Mesenchymal stem cell (in vitro differentiated cells and primary cell): ENCODE data around the gene LGALS12.

Experiments used
- DNase-seq: peaks from one replicate; pipeline ENCODE4 v3.0.0-alpha.2; 2013
- H2AFZ ChIP-seq: one replicate; pipeline ENCODE4 v1.6.1; 2013; ENCODE audit warnings: low read depth, mild to moderate bottlenecking, control low read depth, inconsistent platforms, low read length, moderate library complexity
- H2AK5ac ChIP-seq: 2 replicates; pipeline ENCODE4 v1.6.1; 2013; ENCODE audit warnings: low read length, moderate library complexity, mild to moderate bottlenecking, inconsistent platforms; ENCODE audit not compliant: severe bottlenecking
- H2BK120ac ChIP-seq: one replicate; pipeline ENCODE4 v1.6.1; 2013; ENCODE audit warnings: low read depth, mild to moderate bottlenecking, inconsistent platforms, low read length, moderate library complexity
- H2BK12ac ChIP-seq, 2 experiments: one replicate each; pipeline ENCODE4 v1.6.1; 2013; ENCODE audit warnings: inconsistent platforms in 2 of 2, low read length in 2 of 2, mild to moderate bottlenecking in 2 of 2, moderate library complexity in 2 of 2, control low read depth in 1 of 2
- H2BK15ac ChIP-seq: one replicate; pipeline ENCODE4 v1.6.1; 2013; ENCODE audit warnings: mild to moderate bottlenecking, low read depth, inconsistent platforms; ENCODE audit not compliant: poor library complexity, severe bottlenecking
- H2BK5ac ChIP-seq: 2 replicates; pipeline ENCODE4 v1.6.1; 2013; ENCODE audit warnings: low read depth, mild to moderate bottlenecking, low read length, control low read depth, inconsistent platforms; ENCODE audit not compliant: poor library complexity, severe bottlenecking
- H3K14ac ChIP-seq, 2 experiments: one replicate each; pipeline ENCODE4 v1.6.1; 2013; ENCODE audit warnings: inconsistent platforms in 2 of 2, low read length in 2 of 2, control low read depth in 1 of 2, mild to moderate bottlenecking in 1 of 2, moderate library complexity in 1 of 2
- H3K18ac ChIP-seq, 2 experiments: one replicate each; pipeline ENCODE4 v1.6.1; 2013; ENCODE audit warnings: inconsistent platforms in 2 of 2, low read length in 2 of 2, control low read depth in 1 of 2, low read depth in 1 of 2, mild to moderate bottlenecking in 1 of 2
- H3K23ac ChIP-seq, 2 experiments: one replicate each; pipeline ENCODE4 v1.6.1; 2013; ENCODE audit warnings: inconsistent platforms in 2 of 2, low read length in 2 of 2, mild to moderate bottlenecking in 2 of 2, moderate library complexity in 2 of 2, control low read depth in 1 of 2
- H3K27ac ChIP-seq: 2 replicates; pipeline ENCODE4 v1.5.1; 2013; ENCODE audit warnings: mild to moderate bottlenecking, moderate library complexity, low read length, control low read depth, inconsistent platforms; ENCODE audit not compliant: poor library complexity, severe bottlenecking
- H3K27me3 ChIP-seq, 2 experiments: 2 replicates each; pipeline versions ENCODE4 v1.6.1 to v1.7.0; 2013; ENCODE audit warnings: low read length in 2 of 2, mild to moderate bottlenecking in 2 of 2, moderate library complexity in 2 of 2, control low read depth in 1 of 2, inconsistent platforms in 1 of 2; ENCODE audit not compliant: control insufficient read depth in 1 of 2, insufficient read depth in 1 of 2
- H3K36me3 ChIP-seq, 2 experiments: 2 replicates each; pipeline versions ENCODE4 v1.6.1 to v1.7.0; 2013; ENCODE audit warnings: low read length in 2 of 2, control low read depth in 1 of 2, inconsistent platforms in 1 of 2, low read depth in 1 of 2, mild to moderate bottlenecking in 1 of 2; ENCODE audit not compliant: insufficient read depth in 2 of 2, control insufficient read depth in 1 of 2
- H3K4ac ChIP-seq, 2 experiments: one replicate each; pipeline ENCODE4 v1.6.1; 2013; ENCODE audit warnings: inconsistent platforms in 2 of 2, low read length in 2 of 2, mild to moderate bottlenecking in 2 of 2, moderate library complexity in 2 of 2, control low read depth in 1 of 2, low read depth in 1 of 2
- H3K4me1 ChIP-seq: 2 replicates; pipeline ENCODE4 v1.6.1; 2013; ENCODE audit warnings: low read depth, low read length, control low read depth; ENCODE audit not compliant: control insufficient read depth, insufficient read depth
- H3K4me2 ChIP-seq: 2 replicates; pipeline ENCODE4 v1.6.1; 2013; ENCODE audit warnings: low read length, mild to moderate bottlenecking, inconsistent platforms; ENCODE audit not compliant: poor library complexity, severe bottlenecking
- H3K4me3 ChIP-seq, 2 experiments: 2 replicates each; pipeline versions ENCODE4 v1.5.1 to v1.7.0; 2013; ENCODE audit warnings: low read length in 2 of 2, mild to moderate bottlenecking in 2 of 2, control low read depth in 1 of 2, low read depth in 1 of 2; ENCODE audit not compliant: insufficient read depth in 1 of 2
- H3K79me1 ChIP-seq: replicated peaks from 2 replicates; pipeline ENCODE4 v1.6.1; 2013; ENCODE audit warnings: mild to moderate bottlenecking, control low read depth, low read length, inconsistent platforms; ENCODE audit not compliant: poor library complexity, severe bottlenecking
- H3K9ac ChIP-seq: 2 replicates; pipeline ENCODE4 v1.7.0; 2013; ENCODE audit warnings: mild to moderate bottlenecking, low read length, moderate library complexity
- H3K9me3 ChIP-seq: 2 replicates; pipeline ENCODE4 v1.7.0; 2013; ENCODE audit warnings: mild to moderate bottlenecking, low read length; ENCODE audit not compliant: control insufficient read depth
- H4K8ac ChIP-seq: one replicate; pipeline ENCODE4 v1.6.1; 2013; ENCODE audit warnings: inconsistent platforms, mild to moderate bottlenecking, low read length, moderate library complexity
- H4K91ac ChIP-seq: one replicate; pipeline ENCODE4 v1.6.1; 2013; ENCODE audit warnings: mild to moderate bottlenecking, low read length, inconsistent platforms
- WGBS: methylation state at CpG from one replicate; pipeline ENCODE4 v1.1.7; 2013; ENCODE audit warnings: mixed read lengths; 5-methylcytosine and 5-hydroxymethylcytosine counted together

Gene LGALS12

GRCh38 chr11:63551889-63552266, 46.0 kb downstream of the LGALS12 start:
- Histone ChIP-seq H2BK5ac (no peak overlapping the region), H2BK15ac (no peak overlapping the region), H3K9me3 (no peaks in the 10 kb centered on the region), H3K23ac (no peak overlapping the region), H3K36me3 (no peaks in the 10 kb centered on the region), H3K4me2 (no peak overlapping the region), H3K18ac (no peak overlapping the region), H4K91ac (no peak overlapping the region), H2AFZ (no peak overlapping the region), H4K8ac (no peak overlapping the region), H3K27ac (no peak overlapping the region), H3K79me1 (no peaks in the 10 kb centered on the region), H3K4ac (no peak overlapping the region), H3K27me3 (peaks cover 0 to 11% of the 10 kb centered on the region in 2 experiments), H2BK120ac (no peak overlapping the region), H3K14ac (no peak overlapping the region), H3K4me3 (no peak overlapping the region), H3K4me1 (peaks cover 8% of the 10 kb centered on the region), H2BK12ac (no peak overlapping the region), H3K9ac (no peak overlapping the region), H2AK5ac (no peak overlapping the region)
- DNase-seq, result no peak
- WGBS, result 90% methylated on average over 6 of the region's 6 CpGs

DNA sequence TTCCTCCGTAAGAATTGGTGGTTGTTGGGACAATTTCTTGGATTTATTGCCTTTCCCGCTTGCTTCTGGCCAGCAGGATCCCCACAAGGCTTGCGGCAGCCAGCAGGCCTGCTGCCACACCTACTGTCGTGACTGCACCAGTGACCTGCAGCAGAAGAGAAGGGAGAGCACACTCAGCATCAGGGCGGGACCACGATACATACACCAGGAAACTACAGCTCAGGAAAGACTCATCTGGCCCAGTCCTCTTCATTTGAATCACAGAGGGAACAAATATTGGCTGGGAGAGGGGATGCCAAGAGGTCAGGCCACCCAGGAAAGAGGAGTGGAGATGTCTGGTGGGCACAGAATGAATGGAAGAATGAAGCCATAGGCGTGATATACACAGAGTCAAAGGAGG, 47.0 kb downstream of the LGALS12 start:
- no peak overlapping the region for H2AFZ ChIP-seq
- H3K14ac ChIP-seq, result no peak overlapping the region
- H2BK120ac ChIP-seq, result no peak overlapping the region
- no peak overlapping the region for H2BK15ac ChIP-seq
- no peaks in the 10 kb centered on the region for H3K9me3 ChIP-seq
- H2AK5ac ChIP-seq, result no peak overlapping the region
- no peaks in the 10 kb centered on the region for H3K36me3 ChIP-seq
- H3K79me1 ChIP-seq, result no peaks in the 10 kb centered on the region
- no peak overlapping the region for H3K9ac ChIP-seq
- WGBS, result 88% methylated on average over 6 of the region's 7 CpGs
- no peak overlapping the region for H3K18ac ChIP-seq
- H2BK12ac ChIP-seq, result no peak overlapping the region
- no peak overlapping the region for H4K8ac ChIP-seq
- H2BK5ac ChIP-seq, result no peak overlapping the region
- H3K23ac ChIP-seq, result no peak overlapping the region
- no peak overlapping the region for H3K4ac ChIP-seq
- peaks cover 5% of the 10 kb centered on the region for H3K4me1 ChIP-seq
- no peak overlapping the region for H3K4me3 ChIP-seq
- H3K27me3 ChIP-seq, result peaks cover 0 to 11% of the 10 kb centered on the region in 2 experiments
- DNase-seq, result no peak
- H3K4me2 ChIP-seq, result no peak overlapping the region
- no peak overlapping the region for H3K27ac ChIP-seq
- H4K91ac ChIP-seq, result no peak overlapping the region

GRCh38 chr11:63553759-63554158, 47.9 kb downstream of the LGALS12 start:
- no peak overlapping the region for H3K9ac ChIP-seq
- no peaks in the 10 kb centered on the region for H3K9me3 ChIP-seq
- no peak for DNase-seq
- no peak overlapping the region for H3K27ac ChIP-seq
- H3K4ac ChIP-seq, result no peak overlapping the region
- H4K91ac ChIP-seq, result no peak overlapping the region
- H3K14ac ChIP-seq, result no peak overlapping the region
- H3K79me1 ChIP-seq, result no peaks in the 10 kb centered on the region
- H4K8ac ChIP-seq, result no peak overlapping the region
- no peak overlapping the region for H3K23ac ChIP-seq
- H3K4me2 ChIP-seq, result no peak overlapping the region
- no peak overlapping the region for H2BK120ac ChIP-seq
- no peak overlapping the region for H2BK15ac ChIP-seq
- no peak overlapping the region for H2BK5ac ChIP-seq
- peaks cover 5% of the 10 kb centered on the region for H3K4me1 ChIP-seq
- H2AFZ ChIP-seq, result no peak overlapping the region
- no peak overlapping the region for H2AK5ac ChIP-seq
- no peaks in the 10 kb centered on the region for H3K36me3 ChIP-seq
- no peak overlapping the region for H3K4me3 ChIP-seq
- H3K27me3 ChIP-seq, result peaks cover 0 to 11% of the 10 kb centered on the region in 2 experiments
- no peak overlapping the region for H2BK12ac ChIP-seq
- WGBS, result 74% methylated on average over 8 of the region's 8 CpGs
- H3K18ac ChIP-seq, result no peak overlapping the region

GRCh38 chr11:63554877-63555223, 49.0 kb downstream of the LGALS12 start:
- H3K14ac ChIP-seq, result no peak overlapping the region
- H2BK120ac ChIP-seq, result no peak overlapping the region
- no peak overlapping the region for H2AFZ ChIP-seq
- H3K27ac ChIP-seq, result no peak overlapping the region
- peaks cover 0 to 18% of the 10 kb centered on the region in 2 experiments for H3K27me3 ChIP-seq
- H3K4me1 ChIP-seq, result peaks cover 5% of the 10 kb centered on the region
- H3K4ac ChIP-seq, result no peak overlapping the region
- no peaks in the 10 kb centered on the region for H3K79me1 ChIP-seq
- no peak overlapping the region for H3K9ac ChIP-seq
- H2BK15ac ChIP-seq, result no peak overlapping the region
- no peak overlapping the region for H2BK5ac ChIP-seq
- no peaks in the 10 kb centered on the region for H3K9me3 ChIP-seq
- H3K18ac ChIP-seq, result no peak overlapping the region
- no peak overlapping the region for H2AK5ac ChIP-seq
- no peak overlapping the region for H2BK12ac ChIP-seq
- no peak overlapping the region for H3K23ac ChIP-seq
- WGBS, result 68% methylated on average over 4 of the region's 4 CpGs
- H4K8ac ChIP-seq, result no peak overlapping the region
- no peak overlapping the region for H4K91ac ChIP-seq
- H3K4me3 ChIP-seq, result no peak overlapping the region
- H3K4me2 ChIP-seq, result no peak overlapping the region
- DNase-seq, result no peak
- no peaks in the 10 kb centered on the region for H3K36me3 ChIP-seq
